ENCODE results near the gene OSBPL7. TPM values are rescaled to one million over a fixed set of nuclear protein-coding genes. Genes with fewer than 3 reads are reported as not detected.
A peak's percentile ranks its signal among the peaks of the same experiment; 100 is the strongest.

The OSBPL7 gene
- total and polyA plus RNA-seq, 2 of the 13 experiments (the other 11 are each of a cell fraction or from before 2014, with no cell fraction given), result 4.7 to 6.6 TPM

- TF ChIP-seq TFAP4 (IDR thresholded peaks at IDR 0.05; ENCODE audit: borderline replicate concordance, low read depth), result peak; percentile 75; the same call in 1 of the 2 replicates
- peak; percentile 94 for TF ChIP-seq ZIK1 (CRISPR knock-in tag; IDR thresholded peaks at IDR 0.05; ENCODE audit: borderline replicate concordance, low read depth)
- no peak for TF ChIP-seq KLF11 (CRISPR knock-in tag; IDR thresholded peaks at IDR 0.05)
- TF ChIP-seq FOXA1 (IDR thresholded peaks at IDR 0.05), result no peak
- 0 out of 2 replicates have a peak, but pooled peaks have one; percentile 9 for TF ChIP-seq FOXA1 (CRISPR knock-in tag; IDR thresholded peaks at IDR 0.05)
- TF ChIP-seq ARHGAP35 (CRISPR knock-in tag; IDR thresholded peaks at IDR 0.05; ENCODE audit: borderline replicate concordance), result no peak; the same call in none of the 2 replicates
- TF ChIP-seq TRIM24 (CRISPR knock-in tag; IDR thresholded peaks at IDR 0.05), result no peak
- no peak for TF ChIP-seq SIN3B (IDR thresholded peaks at IDR 0.05; ENCODE audit: low read length)
- TF ChIP-seq ZBTB8A (CRISPR knock-in tag; IDR thresholded peaks at IDR 0.05; ENCODE audit: borderline replicate concordance, low read depth), result no peak
- TF ChIP-seq ZNF264 (CRISPR knock-in tag; IDR thresholded peaks at IDR 0.05), result peak; percentile 73; the same call in 1 of the 2 replicates
- TF ChIP-seq, protein P1, sequence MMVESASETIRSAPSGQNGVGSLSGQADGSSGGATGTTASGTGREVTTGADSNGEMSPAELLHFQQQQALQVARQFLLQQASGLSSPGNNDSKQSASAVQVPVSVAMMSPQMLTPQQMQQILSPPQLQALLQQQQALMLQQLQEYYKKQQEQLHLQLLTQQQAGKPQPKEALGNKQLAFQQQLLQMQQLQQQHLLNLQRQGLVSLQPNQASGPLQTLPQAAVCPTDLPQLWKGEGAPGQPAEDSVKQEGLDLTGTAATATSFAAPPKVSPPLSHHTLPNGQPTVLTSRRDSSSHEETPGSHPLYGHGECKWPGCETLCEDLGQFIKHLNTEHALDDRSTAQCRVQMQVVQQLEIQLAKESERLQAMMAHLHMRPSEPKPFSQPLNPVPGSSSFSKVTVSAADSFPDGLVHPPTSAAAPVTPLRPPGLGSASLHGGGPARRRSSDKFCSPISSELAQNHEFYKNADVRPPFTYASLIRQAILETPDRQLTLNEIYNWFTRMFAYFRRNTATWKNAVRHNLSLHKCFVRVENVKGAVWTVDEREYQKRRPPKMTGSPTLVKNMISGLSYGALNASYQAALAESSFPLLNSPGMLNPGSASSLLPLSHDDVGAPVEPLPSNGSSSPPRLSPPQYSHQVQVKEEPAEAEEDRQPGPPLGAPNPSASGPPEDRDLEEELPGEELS (CRISPR knock-in tag; IDR thresholded peaks at IDR 0.05), result no peak
- TF ChIP-seq, protein P2, sequence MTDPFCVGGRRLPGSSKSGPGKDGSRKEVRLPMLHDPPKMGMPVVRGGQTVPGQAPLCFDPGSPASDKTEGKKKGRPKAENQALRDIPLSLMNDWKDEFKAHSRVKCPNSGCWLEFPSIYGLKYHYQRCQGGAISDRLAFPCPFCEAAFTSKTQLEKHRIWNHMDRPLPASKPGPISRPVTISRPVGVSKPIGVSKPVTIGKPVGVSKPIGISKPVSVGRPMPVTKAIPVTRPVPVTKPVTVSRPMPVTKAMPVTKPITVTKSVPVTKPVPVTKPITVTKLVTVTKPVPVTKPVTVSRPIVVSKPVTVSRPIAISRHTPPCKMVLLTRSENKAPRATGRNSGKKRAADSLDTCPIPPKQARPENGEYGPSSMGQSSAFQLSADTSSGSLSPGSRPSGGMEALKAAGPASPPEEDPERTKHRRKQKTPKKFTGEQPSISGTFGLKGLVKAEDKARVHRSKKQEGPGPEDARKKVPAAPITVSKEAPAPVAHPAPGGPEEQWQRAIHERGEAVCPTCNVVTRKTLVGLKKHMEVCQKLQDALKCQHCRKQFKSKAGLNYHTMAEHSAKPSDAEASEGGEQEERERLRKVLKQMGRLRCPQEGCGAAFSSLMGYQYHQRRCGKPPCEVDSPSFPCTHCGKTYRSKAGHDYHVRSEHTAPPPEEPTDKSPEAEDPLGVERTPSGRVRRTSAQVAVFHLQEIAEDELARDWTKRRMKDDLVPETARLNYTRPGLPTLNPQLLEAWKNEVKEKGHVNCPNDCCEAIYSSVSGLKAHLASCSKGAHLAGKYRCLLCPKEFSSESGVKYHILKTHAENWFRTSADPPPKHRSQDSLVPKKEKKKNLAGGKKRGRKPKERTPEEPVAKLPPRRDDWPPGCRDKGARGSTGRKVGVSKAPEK (CRISPR knock-in tag; IDR thresholded peaks at IDR 0.05; ENCODE audit: borderline replicate concordance), result no peak; the same call in 1 of the 2 replicates
- no peak; the same call in 1 of the 2 replicates for TF ChIP-seq ZFP1 (CRISPR knock-in tag; IDR thresholded peaks at IDR 0.05)
- TF ChIP-seq ZMAT3 (CRISPR knock-in tag; conservative IDR thresholded peaks at IDR 0.05), result peak; percentile 90
- TF ChIP-seq, protein P3, sequence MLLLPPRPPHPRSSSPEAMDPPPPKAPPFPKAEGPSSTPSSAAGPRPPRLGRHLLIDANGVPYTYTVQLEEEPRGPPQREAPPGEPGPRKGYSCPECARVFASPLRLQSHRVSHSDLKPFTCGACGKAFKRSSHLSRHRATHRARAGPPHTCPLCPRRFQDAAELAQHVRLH (CRISPR knock-in tag; IDR thresholded peaks at IDR 0.05; ENCODE audit: borderline replicate concordance, low read depth), result peak; percentile 77; the same call in 1 of the 2 replicates
- TF ChIP-seq STAT5B (CRISPR knock-in tag; IDR thresholded peaks at IDR 0.05), result no peak; the same call in 1 of the 2 replicates
- no peak for TF ChIP-seq ZNF207 (IDR thresholded peaks at IDR 0.05; ENCODE audit: borderline replicate concordance)
- peak; percentile 67; the same call in 1 of the 2 replicates for TF ChIP-seq NFKB2 (CRISPR knock-in tag; IDR thresholded peaks at IDR 0.05; ENCODE audit: borderline replicate concordance)
- TF ChIP-seq ZNF773 (CRISPR knock-in tag; IDR thresholded peaks at IDR 0.05; ENCODE audit: borderline replicate concordance), result no peak
- TF ChIP-seq CEBPB (IDR thresholded peaks at IDR 0.05; ENCODE audit: borderline replicate concordance, low read depth, low read length), result no peak
- peak; percentile 58 for TF ChIP-seq U2AF1 (optimal IDR thresholded peaks at IDR 0.05; ENCODE audit: low read depth, low read length)
- TF ChIP-seq, protein P4, sequence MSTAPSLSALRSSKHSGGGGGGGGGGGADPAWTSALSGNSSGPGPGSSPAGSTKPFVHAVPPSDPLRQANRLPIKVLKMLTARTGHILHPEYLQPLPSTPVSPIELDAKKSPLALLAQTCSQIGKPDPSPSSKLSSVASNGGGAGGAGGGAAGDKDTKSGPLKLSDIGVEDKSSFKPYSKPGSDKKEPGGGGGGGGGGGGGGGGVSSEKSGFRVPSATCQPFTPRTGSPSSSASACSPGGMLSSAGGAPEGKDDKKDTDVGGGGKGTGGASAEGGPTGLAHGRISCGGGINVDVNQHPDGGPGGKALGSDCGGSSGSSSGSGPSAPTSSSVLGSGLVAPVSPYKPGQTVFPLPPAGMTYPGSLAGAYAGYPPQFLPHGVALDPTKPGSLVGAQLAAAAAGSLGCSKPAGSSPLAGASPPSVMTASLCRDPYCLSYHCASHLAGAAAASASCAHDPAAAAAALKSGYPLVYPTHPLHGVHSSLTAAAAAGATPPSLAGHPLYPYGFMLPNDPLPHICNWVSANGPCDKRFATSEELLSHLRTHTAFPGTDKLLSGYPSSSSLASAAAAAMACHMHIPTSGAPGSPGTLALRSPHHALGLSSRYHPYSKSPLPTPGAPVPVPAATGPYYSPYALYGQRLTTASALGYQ (CRISPR knock-in tag; IDR thresholded peaks at IDR 0.05), result peak; percentile 59
- peak; percentile 88 for TF ChIP-seq ZNF160 (CRISPR knock-in tag; IDR thresholded peaks at IDR 0.05)
These were observed 19.3 kb upstream of the OSBPL7 start, which contains the start of gene SCRN2 (continued) for GRCh38 chr17:47840742-47841487.

All from HepG2 (cell line).